ENCODE measurements around the gene LARGE1. TPM values are rescaled to one million over a fixed set of nuclear protein-coding genes. Genes with fewer than 3 reads are reported as not detected.

Gene LARGE1
- total RNA-seq, 1 donor from 2014 or later, result 2.4 TPM

- no peak for DNase-seq (ENCODE audit: low read depth in 2 of 2)
These were observed 658.6 kb downstream of the LARGE1 start for GRCh38 chr22:33261699-33262098.

- DNase-seq (ENCODE audit: low read depth in 2 of 2), result no peak
These were observed 659.8 kb downstream of the LARGE1 start for GRCh38 chr22:33260498-33260897.

- no peak for DNase-seq (ENCODE audit: low read depth in 2 of 2)
These were observed 664.5 kb downstream of the LARGE1 start for GRCh38 chr22:33255791-33256190.

DNA sequence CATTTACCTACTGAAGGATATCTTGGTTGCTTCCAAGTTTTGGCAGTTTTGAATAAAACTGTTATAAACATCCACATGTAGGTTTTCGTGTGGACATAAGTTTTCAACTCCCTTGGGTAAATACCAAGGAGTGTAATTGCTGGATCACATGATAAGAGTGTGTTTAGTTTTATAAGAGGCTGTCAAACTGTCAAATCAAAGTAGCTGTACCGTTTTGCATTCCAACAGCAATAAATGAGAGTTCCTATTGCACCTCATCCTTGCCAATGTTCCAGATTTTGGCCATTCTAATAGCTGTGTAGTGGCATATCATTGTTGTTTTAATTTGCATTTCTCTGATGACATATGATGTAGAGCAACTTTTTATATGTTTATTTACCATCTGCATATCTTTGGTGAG, 671.3 kb downstream of the LARGE1 start:
- DNase-seq (ENCODE audit: low read depth in 2 of 2), result no peak

DNA sequence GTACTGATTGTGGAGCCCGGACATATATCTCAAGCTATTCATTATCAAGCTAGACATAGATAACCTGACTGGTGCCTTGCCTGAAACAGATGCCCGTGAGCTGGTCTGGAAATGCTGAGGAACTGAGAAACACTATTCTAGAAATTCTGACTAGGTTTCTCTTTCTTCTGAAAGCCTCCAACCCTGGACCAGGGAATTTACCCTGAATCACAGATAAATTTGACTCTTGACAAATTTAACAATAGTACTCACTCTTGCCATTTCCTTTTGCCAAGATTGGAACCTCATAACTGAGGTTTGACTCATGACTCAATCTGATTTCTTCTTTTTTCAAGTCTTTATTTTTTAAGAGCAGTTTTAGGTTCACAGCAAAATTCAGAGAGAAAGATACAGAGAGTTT, 672.5 kb downstream of the LARGE1 start:
- no peak for DNase-seq (ENCODE audit: low read depth in 2 of 2)

DNA sequence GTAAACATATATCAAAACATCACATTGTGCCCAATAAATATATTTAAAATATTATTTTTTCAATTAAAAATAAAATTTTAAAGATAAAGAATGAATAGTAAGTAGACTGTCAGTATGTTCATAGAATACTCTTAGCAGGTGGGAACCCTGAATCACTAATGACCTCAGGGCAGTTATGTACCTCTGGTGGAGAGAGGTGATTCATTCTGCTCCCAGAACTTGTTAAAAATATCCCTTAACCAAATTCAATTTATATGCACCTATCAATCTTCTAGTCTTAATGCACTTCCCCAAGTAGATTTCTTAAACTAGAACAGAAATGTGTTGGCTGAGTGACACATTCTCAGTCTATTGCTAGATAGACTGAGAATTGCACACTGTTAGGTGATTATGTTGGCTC, 678.2 kb downstream of the LARGE1 start:
- DNase-seq (ENCODE audit: low read depth in 2 of 2), result no peak

DNA sequence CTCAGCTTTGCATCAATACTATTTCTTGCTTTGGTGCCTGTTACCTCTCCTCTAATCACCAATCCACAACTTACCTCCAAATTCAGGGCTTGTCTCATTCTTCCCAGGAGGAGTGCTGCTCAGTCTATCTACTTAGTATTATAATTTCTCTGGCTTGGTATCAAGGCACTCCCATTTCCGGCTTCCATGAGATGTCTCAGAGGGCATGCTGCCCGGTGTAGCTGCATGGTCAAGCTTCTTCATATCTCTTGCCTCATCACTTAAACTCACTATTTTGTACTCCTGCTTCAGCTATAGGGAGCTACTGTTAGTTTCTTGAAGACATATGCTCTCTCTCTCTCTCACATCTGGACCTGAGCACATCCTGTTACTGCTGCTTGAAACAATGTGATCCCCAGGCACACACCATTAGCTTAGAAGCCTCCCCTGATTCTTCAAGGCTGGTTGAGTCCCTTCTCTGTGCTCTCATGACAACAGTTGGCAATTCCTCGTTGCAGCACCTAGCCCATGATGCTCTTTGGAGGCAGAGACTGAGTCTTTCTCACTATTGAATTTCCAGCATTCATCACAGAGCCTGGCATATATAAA, 679.3 kb downstream of the LARGE1 start:
- no peak for DNase-seq (ENCODE audit: low read depth in 2 of 2)

- no peak for DNase-seq (ENCODE audit: low read depth in 2 of 2)
These were observed 688.2 kb downstream of the LARGE1 start for GRCh38 chr22:33232071-33232470.

DNA sequence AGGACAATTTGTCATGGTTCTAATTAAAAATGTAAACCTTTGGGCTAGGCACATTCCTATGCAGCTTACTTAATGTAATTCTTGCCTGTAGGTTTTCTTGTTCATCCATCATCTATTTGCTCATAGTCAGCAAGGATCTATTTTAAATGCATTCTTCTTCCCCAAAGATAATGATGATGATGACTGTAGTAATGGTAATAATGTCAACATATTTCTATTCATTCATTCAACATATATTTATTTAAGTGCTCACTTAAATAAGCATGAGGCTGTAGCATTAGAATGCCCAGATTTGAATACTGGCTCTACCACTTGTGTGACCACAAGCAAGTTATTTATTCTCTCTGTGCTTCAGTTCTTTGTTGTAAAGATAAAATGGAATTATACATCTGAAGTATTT, 692.5 kb downstream of the LARGE1 start:
- no peak for DNase-seq (ENCODE audit: low read depth in 2 of 2)

DNA sequence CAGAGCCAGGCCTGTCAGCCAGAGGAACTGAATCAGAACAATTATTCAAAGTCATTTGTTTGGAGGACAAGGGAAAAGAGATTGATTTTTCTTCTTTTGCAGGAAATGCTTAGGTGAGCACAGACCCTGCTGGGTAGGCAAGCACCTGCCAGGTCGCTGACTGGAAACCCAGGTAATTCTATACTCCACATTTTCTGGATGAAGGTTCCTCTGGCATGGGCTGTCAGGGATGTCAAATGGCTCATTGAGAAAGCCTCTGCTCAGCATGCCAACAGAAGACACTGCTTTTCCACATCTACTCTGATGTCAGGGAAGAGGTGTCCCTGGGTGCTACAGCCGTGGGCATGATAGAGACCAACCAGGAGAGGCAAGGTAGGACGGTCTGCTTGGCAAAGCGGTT, 695.4 kb downstream of the LARGE1 start:
- DNase-seq (ENCODE audit: low read depth in 2 of 2), result no peak
